ENCODE data around the gene GLP2R.
"Not testable (repeated sequence)": the region's sequence is repeated elsewhere in the genome, so short reads cannot be mapped to it uniquely, and the experiment has no call there.

GLP2R gene

DNA sequence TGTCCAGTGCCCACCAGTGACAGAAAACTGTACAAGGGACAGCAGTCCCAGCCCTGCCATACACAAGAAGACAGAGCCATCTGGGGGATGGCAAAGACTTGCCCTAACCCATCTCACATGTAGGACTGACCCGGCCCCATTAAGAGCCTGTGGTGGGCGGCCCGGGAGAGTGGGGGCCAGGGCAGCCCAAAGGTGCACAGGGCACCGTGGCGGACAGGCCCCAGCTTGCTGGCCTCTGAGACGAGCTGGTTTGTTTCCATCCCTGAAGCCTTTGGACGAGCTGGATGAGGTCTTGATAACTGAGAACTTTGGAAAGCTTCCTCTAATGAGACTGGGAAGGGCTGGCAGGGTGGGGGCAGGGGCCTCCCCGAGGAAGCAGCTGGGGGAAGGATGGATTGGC lies 90.4 kb downstream of the GLP2R start:
- DNase-seq (ENCODE audit: extremely low spot score, insufficient read length, low read depth) (no peak), FAIRE-seq (no peak)

DNA sequence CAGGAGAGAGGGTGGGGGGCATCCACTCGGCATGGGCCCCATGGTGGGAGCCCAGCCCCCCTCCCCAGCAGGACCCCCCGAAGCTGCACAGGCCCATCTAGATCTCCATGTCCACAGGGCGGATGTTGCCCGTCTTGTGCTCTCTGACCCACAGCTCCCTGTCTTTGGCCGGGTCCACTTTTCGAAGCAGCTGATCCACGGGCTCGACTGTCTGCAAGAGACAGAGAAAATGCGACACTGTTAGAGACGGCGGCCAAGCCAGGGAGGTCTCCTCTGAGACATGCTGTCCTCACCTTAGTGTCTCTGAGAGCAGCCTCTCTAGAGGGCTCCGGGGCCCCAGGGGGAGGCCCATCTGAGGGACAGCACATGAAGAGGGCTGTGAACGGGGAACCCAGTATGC lies 91.4 kb downstream of the GLP2R start:
- no peak for FAIRE-seq
- no peak for DNase-seq (ENCODE audit: extremely low spot score, insufficient read length, low read depth)

DNA sequence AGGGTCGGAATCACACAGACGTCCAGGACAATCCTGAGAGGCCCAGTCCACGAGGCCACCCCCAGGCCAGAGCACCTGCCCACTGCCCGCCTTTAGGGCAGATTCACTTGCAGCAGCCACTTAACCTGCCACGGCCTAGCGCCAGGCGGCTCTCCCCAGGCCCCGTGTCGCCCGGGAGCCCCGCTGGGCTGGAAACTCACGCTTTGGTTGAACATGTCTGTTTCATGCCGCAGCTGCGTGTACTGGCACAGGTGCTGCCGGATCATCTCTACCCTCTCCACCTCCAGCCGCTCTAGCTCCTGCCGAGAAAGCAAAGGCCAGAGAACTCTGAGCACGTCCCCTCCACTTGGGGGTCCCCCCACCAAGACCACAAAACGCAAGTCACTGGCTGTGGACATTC lies 92.1 kb downstream of the GLP2R start:
- no peak for DNase-seq (ENCODE audit: extremely low spot score, insufficient read length, low read depth)
- FAIRE-seq: no peak

DNA sequence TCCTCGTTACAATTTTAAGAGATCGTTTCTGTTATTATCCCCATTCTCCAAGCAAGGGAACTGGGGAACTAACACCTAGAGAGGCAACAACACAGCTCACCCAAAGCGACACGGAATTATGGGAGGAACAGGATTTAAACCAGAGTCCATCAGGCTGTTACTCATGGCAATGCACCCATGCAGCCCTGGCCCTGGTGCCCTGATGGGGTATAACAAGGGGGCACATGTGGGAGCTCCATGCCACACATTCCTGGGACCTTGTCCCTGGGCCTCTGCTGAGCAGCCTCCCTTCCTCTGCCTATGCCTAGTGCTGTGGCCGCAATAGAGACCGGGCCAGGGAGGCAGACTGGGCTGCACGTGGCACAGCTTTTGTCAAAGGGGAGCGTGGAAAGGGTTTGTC lies 92.6 kb downstream of the GLP2R start:
- FAIRE-seq (no peak), DNase-seq (ENCODE audit: extremely low spot score, insufficient read length, low read depth) (no peak)

DNA sequence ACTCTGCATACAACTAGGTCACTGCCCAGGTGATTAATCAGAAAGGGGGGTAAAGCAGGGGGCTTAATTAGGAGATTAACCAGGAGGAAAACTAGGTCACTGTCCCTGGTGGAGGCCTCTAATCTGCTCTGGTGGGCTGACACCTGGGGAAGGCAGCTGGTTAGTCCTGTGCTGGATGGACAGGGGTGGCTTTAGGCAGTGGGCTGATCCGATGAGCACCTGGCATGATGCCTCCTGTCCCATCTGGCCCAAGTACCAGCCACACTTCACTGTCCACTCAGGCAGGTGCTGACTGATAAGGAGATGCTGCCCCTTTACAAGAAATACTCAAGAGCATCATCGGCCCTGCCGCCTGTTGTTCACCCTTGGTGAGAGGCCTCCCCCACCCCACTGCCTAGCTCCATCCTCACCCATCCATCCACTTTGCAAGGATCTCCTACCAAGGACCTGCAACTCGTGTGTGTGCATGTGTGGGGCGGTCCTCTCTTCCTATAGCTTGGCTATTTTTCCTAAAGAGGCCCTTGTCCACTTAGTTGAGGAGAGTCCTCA lies 93.2 kb downstream of the GLP2R start:
- FAIRE-seq: no peak
- no peak for DNase-seq (ENCODE audit: extremely low spot score, insufficient read length, low read depth)

DNA sequence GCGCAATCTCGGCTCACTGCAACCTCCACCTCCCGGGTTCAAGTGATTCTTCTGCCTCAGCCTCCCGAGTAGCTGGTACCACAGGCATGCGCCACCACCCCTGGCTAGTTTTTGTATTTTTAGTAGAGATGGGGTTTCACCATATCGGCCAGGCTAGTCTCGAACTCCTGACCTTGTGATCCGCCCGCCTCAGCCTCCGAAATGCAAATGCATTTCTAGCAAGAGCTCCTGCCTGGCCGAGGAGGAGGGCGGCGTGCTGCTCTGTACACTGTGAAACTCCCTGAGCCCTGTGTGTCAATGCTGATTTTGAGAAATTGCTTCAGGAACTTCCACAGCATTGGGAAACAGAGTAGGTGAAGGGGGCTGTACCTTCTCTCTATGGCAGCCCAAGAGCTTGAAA lies 95.5 kb downstream of the GLP2R start:
- not testable (repeated sequence) for FAIRE-seq; DNase-seq (ENCODE audit: extremely low spot score, insufficient read length, low read depth)

DNA sequence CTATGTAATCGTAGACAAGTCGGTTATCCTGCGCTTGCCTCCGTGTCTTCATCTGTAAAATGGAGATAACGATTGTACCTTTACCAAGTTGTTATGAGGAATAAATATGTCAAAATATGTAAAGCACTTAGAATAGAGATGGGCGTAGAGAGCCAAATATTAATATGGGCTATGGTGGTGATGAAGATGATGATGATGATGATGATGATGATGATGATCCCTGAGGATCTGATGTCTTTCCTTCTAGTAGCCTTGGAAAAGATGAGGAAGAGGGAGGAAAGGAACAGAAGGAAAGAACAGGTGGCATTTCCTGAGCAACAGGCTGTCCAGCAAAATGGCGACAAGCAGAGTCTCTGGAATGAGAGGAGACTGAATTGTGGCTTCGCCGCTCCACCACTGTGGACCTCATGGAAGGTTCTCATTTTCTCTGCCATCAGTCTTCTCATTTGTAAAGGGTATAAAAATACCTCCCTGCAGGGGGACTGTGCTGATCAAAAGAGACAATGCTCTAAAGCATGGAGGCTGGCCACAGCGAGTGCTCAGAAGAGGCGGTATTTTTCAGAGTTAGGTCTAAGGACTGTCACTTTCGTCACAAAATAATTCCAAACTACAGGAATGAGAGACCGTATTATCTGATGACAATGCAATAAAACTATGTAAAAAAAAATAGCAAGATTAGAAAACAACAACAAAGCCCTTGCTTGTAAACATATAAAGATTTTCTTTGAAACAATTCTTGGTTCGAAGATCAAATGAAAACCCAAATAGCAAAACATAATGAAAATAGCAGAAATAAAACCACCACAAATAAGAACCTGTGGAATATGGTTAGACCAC lies 96.5 kb downstream of the GLP2R start:
- DNase-seq (ENCODE audit: extremely low spot score, insufficient read length, low read depth): no peak
- no peak for FAIRE-seq

DNA sequence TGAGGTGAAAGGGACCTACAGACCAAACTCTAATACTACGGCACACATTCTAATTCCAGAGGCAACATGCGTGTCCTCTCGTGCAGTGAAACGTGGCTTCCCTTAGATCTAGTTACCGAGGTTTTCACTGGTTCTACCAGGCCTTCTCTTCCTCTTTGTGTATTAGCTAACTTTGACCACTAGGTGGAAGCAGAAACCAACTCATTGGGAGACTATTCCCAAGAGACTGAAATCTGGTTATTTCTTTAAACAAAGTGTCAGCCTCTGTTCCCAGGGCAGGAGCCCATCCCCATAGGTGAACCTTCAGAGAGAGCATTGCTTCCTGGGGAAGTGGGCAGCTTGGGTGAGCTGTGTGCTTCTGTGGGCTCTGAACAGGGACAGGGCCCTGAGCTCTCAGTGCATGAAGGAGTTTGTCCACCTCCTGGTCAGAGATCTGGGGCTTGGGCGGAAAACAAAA lies 99.0 kb downstream of the GLP2R start:
- FAIRE-seq (peak; percentile 95), DNase-seq (ENCODE audit: extremely low spot score, insufficient read length, low read depth) (peak; percentile 49)

DNA sequence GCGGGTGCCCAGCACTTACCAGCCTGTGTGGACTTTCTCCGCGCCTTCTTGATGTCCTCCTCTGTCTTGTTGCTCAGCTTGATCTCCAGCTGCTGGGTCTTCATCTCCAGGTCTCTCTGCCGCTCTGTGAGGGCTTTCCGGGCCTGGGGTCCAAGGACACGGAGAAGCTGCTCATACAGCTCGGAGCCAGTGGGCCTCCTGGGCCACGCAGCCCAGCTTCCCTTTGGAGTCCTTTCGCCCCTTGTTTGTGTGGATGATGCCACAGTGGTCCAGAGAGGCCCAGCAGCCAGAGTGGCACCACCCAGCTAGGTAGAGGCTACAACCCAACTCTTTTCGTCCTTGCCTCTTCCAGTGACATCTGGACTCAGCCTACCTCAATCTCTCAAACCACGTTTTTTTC lies 99.7 kb downstream of the GLP2R start:
- no peak for DNase-seq (ENCODE audit: extremely low spot score, insufficient read length, low read depth)
- no peak for FAIRE-seq

DNA sequence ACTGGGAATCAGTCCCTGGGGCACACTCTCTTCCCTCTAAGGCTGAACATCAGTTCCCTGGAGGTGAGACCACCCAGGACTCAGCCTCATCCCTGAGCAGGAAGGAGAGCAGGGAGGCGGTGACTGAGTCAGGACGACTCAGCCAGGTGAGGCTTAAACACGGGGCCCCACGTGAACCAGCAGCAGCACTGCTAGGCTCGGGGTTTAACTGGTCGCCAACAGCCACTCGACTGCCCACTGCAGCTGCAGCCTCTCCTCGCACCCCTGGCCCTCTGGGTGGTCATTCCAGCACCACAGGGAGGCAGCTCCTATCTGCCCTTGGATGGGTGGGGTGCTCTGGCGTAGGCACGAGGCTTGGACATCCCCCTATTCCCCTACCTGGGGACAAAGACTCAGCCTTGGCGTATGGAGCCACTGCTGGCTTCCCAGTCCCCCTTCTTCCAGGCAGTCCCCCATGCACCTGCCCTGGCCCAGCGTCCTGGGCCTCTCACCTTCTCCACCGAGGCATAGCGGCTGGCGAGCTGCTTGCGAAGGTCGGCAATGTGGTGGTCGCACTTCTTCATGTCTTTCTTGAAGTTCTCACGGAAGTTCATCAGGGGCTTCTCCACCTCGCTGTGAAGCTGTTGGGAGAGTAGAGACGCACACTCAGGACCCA lies 100.6 kb downstream of the GLP2R start:
- no peak for FAIRE-seq
- no peak for DNase-seq (ENCODE audit: extremely low spot score, insufficient read length, low read depth)

DNA sequence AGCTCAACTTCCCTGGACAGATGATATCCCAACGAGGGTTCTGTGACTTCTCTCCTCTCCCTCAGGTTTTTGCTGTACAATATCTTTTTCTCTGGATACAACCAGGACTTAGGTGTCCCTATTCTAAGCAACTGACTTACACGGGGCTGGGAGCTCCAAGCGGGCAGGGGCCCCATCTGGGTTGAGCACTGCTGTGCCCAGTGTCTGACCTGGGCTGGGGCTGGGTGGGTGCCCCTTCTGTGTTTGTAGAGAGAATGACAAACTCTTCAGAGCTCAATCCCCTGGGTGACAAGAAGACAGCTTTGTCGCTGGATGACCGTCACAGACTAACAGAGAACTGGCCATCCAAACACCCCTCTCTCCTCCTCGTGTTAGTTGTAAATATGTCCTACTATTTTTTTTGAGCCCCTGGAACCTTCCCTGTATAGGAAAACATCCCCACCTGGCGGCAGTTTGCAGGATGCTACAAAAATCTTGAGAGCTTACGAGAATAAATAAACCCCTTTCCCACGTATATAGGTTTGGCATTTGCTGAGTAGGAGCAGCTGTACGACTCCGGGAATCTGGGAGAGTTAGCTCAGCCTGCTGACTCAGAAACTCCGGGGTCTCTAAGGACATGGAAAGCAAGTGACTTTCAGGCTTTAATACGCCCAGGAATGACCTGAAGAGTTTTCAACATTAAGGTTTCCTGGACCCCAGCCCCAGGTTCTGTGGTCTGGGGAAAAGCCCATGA lies 103.0 kb downstream of the GLP2R start:
- DNase-seq (ENCODE audit: extremely low spot score, insufficient read length, low read depth): no peak
- no peak for FAIRE-seq

DNA sequence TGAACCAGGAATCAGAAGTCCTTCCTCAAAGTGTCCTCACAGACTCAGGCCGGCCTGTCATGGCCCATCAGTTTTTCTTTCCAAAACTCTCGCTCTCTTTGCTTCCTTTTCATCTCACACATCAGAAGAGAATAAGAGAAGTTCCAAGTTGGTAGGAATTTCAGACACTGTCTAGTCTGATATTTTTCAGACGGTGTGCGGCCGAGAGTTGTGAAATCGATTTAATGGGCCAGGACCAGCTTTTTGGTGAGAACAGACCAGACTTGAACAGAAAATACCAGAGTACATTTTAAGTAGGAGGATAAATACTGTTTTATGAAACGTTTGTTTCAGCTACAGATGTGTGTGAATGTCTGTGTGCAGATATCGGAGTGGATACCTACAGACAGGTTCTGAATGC lies 104.1 kb downstream of the GLP2R start:
- no peak for FAIRE-seq
- no peak for DNase-seq (ENCODE audit: extremely low spot score, insufficient read length, low read depth)

DNA sequence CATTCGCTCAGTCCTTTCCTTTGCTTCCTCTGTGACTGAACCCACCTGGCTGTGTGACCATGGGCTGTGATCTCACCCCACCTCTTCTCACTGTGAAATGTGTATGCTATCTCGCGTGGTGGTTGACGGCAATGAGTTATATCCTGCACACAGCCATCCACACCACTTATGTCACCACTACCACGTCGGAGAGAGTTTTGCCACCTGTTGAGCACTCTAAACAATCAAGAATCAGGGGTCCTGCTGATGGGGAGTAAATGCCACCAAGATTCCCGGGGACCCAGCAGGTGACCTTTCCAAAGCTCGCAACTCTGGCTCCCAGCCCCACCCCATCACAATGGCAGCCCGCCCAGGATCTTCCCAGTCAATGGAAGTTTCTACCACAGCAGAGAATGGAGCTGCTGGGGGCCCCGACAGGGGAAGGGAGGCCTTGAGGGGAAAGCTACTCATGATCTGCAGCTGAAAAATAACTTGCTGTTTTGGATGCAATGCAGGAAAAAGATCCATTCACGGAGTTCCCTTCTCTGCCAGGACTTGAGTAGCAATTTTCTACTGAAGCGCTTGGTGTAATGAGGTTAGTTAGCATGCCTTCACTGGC lies 105.5 kb downstream of the GLP2R start:
- no peak for DNase-seq (ENCODE audit: extremely low spot score, insufficient read length, low read depth)
- no peak for FAIRE-seq

DNA sequence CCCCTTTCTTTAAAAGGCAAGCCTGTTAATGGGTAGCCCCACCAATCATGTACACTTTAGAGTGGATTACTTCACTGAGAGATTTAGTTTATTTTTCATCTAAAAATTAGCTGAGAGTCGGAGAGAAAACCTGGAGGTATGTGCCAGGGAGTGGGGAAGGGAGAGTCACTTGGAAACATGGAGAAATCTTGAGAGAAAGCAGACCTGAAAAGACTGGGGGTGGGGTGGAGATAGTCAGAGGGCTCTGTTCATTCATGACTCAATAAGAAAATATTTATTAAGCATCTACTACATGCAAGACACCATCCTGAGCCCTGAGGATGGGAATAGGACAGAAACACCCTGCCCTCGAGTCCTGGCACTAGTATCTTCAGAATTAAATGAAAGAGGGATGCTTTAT lies 106.8 kb downstream of the GLP2R start:
- FAIRE-seq (no peak), DNase-seq (ENCODE audit: extremely low spot score, insufficient read length, low read depth) (no peak)

DNA sequence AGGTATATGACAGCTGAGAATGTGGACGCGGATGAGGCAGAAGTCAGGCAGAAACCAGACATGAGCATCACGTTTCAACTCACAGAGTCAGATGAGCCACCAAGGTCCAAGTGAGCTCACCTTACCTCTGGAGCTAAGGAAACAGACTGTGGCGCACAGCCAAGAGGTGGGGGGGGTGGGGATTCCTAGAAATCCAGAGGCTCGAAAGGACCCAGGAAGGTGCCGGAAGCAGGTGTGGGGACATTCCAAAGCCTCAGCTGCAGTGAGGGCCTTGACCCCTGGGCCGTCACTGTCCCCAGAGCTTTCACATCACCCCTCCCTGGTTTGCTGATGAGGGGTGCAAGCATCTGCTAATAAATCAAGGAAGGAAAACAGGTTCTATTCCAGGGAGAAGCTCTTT lies 108.6 kb downstream of the GLP2R start:
- FAIRE-seq (no peak), DNase-seq (ENCODE audit: extremely low spot score, insufficient read length, low read depth) (no peak)

DNA sequence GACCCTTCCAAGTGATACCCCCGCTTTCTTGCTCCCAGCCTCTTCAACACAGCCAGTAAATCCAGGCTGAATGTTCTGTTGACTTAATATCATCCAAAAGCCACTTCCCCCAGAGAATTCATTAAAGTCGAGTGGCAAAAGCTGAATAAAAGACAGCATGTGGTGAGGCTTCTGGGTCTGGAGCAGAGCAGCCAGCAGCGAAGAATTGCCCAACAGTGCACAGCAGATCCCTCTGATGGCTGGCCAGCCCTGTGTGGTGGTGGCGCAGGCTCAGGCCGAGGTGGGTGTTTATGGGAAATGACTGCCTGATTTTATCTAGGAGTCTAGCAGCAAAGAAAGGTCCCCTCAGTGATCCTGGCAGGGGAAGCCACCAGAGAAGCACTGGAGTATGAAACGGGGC lies 109.7 kb downstream of the GLP2R start:
- FAIRE-seq (no peak), DNase-seq (ENCODE audit: extremely low spot score, insufficient read length, low read depth) (no peak)

DNA sequence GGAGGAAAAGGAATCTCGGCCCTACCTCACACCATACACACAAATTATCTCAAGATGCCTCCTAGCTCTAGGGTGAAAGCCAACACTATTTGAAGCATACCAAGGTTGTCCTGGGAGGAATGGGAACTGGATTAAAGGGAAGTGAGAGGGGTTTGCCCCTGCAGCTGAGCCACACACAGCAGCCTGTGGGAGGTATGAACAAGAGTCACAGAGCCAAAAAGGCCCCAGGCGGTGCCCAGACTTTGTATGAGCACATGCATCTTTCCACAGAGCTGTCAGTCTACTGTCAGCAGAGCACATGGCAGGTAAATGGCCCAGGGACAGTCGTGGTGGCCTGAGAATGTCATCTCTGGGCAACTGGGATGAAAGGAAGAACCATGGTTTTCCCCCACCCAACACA lies 110.4 kb downstream of the GLP2R start:
- FAIRE-seq: no peak
- DNase-seq (ENCODE audit: extremely low spot score, insufficient read length, low read depth): no peak

DNA sequence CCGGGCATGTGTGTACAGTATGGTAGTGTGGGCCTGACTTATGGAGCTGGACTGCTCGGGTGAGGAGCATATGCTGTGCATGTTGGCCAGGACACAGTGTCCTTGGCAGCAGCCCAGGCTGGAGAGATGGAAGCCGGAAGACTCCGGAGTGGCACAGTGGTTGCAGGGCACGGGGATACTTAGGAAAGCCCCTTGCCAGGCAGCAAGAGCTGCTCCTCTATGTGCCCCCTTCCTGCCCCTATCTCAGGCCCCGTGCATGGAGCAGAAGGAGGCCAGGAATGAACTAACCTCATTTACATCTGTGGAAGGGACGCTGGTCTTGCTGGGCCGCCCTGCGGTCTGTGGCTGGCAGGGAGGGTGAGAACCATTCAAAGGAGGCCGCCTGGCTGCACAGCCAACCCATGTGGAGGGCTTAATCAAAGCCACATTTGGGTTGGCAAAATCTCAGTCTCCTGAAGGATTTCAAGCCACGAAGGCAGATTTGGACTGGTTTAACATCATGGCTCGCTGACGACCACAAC lies 111.6 kb downstream of the GLP2R start:
- no peak for FAIRE-seq
- no peak for DNase-seq (ENCODE audit: extremely low spot score, insufficient read length, low read depth)

DNA sequence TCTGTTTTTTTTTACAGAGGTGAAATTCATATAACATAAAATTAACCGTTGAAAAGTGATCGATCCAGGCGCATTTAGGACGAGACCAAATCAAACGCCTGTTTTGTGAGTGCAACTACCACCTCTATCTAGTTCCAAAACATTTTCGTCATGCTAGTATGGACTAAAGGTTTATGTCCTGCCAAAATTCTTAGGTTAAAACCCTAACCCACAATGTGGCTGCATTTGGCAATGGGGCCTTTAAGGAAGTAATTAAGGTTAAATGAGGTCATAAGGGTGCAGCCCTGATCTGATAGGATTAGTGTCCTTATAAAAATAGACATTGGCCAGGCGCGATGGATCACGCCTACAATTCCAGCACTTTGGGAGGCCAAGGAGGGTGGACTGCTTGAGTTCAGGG lies 112.2 kb downstream of the GLP2R start:
- FAIRE-seq (no peak), DNase-seq (ENCODE audit: extremely low spot score, insufficient read length, low read depth) (no peak)

DNA sequence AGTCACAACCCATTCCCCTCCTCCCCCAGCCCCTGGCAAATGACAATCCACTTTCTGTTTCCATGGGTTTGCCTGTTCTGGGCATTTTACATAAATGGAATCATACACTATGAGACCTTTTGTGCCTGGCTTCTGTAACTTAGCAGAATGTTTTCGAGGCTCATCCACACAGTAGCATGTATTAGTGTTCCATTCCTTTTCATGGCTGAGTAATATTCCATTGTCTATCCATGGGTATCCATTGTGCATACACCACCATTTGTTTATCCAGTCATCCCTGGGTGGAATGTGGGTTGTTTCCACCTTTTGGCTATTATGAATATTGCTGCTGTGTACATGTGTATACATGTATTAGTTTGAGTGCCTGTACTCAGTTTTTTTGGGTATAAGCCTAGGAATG lies 113.0 kb downstream of the GLP2R start:
- FAIRE-seq: no peak
- DNase-seq (ENCODE audit: extremely low spot score, insufficient read length, low read depth): no peak

Measured in GM18507 (cell line).